Ovary (tissue), 3 donors: ENCODE measurements around the gene THEMIS2.

Source experiments
- CTCF ChIP-seq, 3 donors: fragments of 450-650 bp in 2 of 3; fragments of 200-600 bp in 1 of 3; IDR thresholded peaks; one replicate each; pipeline versions ENCODE4 v1.5.1 to v1.8.0; 2016 to 2022; ENCODE audit warnings: antibody characterized with exemption in 3 of 3, mild to moderate bottlenecking in 1 of 3
- POLR2A ChIP-seq: fragments of 450-650 bp; IDR thresholded peaks from one replicate; pipeline ENCODE4 v1.6.1; 2017; ENCODE audit warnings: antibody characterized with exemption, mild to moderate bottlenecking, moderate library complexity
- donor health status: DM: no; HTN: no; CAD: no.

DNA sequence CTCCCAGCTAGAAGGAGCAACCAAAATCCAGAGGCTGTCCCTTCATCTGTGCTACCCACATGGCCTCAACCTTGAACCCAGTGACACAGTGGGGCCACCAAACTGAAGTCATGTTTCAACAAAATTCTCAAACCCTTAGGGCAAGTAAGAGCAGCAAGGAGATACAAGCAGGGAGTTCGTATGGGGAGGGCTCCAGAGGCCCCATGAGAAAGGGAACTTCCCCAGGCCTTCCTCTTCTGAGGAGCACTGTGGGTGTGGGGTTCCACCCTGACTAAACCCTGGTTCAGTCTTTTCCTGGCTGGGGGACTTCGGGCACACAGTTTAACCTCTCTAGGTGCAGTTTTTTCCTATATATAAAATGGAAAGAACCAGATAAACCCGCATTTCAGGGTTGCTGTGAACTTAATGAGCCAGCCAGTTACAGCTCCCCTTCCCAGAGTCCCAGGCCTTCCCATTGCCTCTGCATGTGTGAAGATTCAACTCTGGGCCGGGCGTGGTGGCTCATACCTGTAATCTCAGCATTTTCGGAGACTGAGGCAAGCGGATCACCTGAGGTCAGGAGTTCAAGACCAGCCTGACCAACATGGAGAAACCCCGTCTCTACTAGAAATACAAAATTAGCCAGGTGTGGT lies 8.0 kb upstream of the THEMIS2 start:
- no peak for TF ChIP-seq POLR2A
- TF ChIP-seq CTCF (IDR thresholded peaks at IDR 0.05): no peak
